Measurements from ENCODE around the gene MUC12. TPM values are rescaled to one million over a fixed set of nuclear protein-coding genes. Genes with fewer than 3 reads are reported as not detected.
"Not testable (repeated sequence)": the region's sequence is repeated elsewhere in the genome, so short reads cannot be mapped to it uniquely, and the experiment has no call there.

MUC12 gene
- polyA plus RNA-seq, 4 donors, result 2.6 to 31.8 (median 17.0) TPM

- no peak overlapping the region for H3K27ac ChIP-seq (ENCODE audit: low read depth in 1 of 3, low read length in 2 of 3)
Observed at GRCh38 chr7:101031082-101031481, 61.7 kb downstream of the MUC12 start.

GRCh38 chr7:101035941-101036340 lies 66.6 kb downstream of the MUC12 start:
- DNase-seq (no peak), FAIRE-seq (no peak)
- no peaks in the 10 kb centered on the region for H3K4me1 ChIP-seq (ENCODE audit: control insufficient read depth in 3 of 3, insufficient read depth in 2 of 3, low read depth in 1 of 3, low read length in 2 of 3)
- H3K4me3 ChIP-seq (ENCODE audit: low read depth in 1 of 3, low read length in 3 of 3), result no peak overlapping the region
- WGBS, 3 donors, result 79 to 85% (median 83%) methylated on average over 4 of the region's 4 CpGs
- peaks cover 0 to 86% of the 10 kb centered on the region in 2 donors for H3K9me3 ChIP-seq (ENCODE audit: control insufficient read depth in 2 of 2, insufficient read depth in 1 of 2, low read depth in 1 of 2, low read length in 1 of 2)
- H3K27me3 ChIP-seq (ENCODE audit: control insufficient read depth in 3 of 3, insufficient read depth in 3 of 3, low read length in 3 of 3), result no peaks in the 10 kb centered on the region
- peaks cover 0 to 99% (median 57%) of the 10 kb centered on the region in 3 donors for H3K36me3 ChIP-seq (ENCODE audit: control insufficient read depth in 3 of 3, insufficient read depth in 2 of 3, low read depth in 1 of 3, low read length in 3 of 3)
- H3K27ac ChIP-seq (ENCODE audit: low read depth in 1 of 3, low read length in 2 of 3), result no peak overlapping the region

More at GRCh38 chr7:101031082-101031481, 61.7 kb downstream of the MUC12 start:
- no peaks in the 10 kb centered on the region for H3K4me1 ChIP-seq (ENCODE audit: control insufficient read depth in 3 of 3, insufficient read depth in 2 of 3, low read depth in 1 of 3, low read length in 2 of 3)
- H3K36me3 ChIP-seq (ENCODE audit: control insufficient read depth in 3 of 3, insufficient read depth in 2 of 3, low read depth in 1 of 3, low read length in 3 of 3), result peaks cover 0 to 80% (median 29%) of the 10 kb centered on the region in 3 donors
- peaks cover 0 to 40% of the 10 kb centered on the region in 2 donors for H3K9me3 ChIP-seq (ENCODE audit: control insufficient read depth in 2 of 2, insufficient read depth in 1 of 2, low read depth in 1 of 2, low read length in 1 of 2)
- 39 to 66% (median 51%) methylated on average over 7 of the region's 7 CpGs for WGBS, 3 donors
- FAIRE-seq, result no peak
- no peaks in the 10 kb centered on the region for H3K27me3 ChIP-seq (ENCODE audit: control insufficient read depth in 3 of 3, insufficient read depth in 3 of 3, low read length in 3 of 3)
- H3K4me3 ChIP-seq (ENCODE audit: low read depth in 1 of 3, low read length in 3 of 3), result no peak overlapping the region
- peak in 1 of 2 donors; percentile 40 for DNase-seq

DNA sequence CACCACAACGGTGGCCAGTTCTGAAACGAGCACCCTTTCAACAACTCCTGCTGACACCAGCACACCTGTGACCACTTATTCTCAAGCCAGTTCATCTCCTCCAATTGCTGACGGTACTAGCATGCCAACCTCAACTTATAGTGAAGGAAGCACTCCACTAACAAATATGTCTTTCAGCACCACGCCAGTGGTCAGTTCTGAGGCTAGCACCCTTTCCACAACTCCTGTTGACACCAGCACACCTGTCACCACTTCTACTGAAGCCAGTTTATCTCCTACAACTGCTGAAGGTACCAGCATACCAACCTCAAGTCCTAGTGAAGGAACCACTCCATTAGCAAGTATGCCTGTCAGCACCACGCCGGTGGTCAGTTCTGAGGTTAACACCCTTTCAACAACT lies 71.9 kb downstream of the MUC12 start:
- H3K27me3 ChIP-seq (ENCODE audit: control insufficient read depth in 3 of 3, insufficient read depth in 3 of 3, low read length in 3 of 3); H3K4me1 ChIP-seq (ENCODE audit: control insufficient read depth in 3 of 3, insufficient read depth in 2 of 3, low read depth in 1 of 3, low read length in 2 of 3); H3K27ac ChIP-seq (ENCODE audit: low read depth in 1 of 3, low read length in 2 of 3); FAIRE-seq; H3K4me3 ChIP-seq (ENCODE audit: low read depth in 1 of 3, low read length in 3 of 3); DNase-seq: not testable (repeated sequence)
- H3K9me3 ChIP-seq (ENCODE audit: control insufficient read depth in 2 of 2, insufficient read depth in 1 of 2, low read depth in 1 of 2, low read length in 1 of 2), result peaks cover 0 to 71% of the 10 kb centered on the region in 2 donors
- H3K36me3 ChIP-seq (ENCODE audit: control insufficient read depth in 3 of 3, insufficient read depth in 2 of 3, low read depth in 1 of 3, low read length in 3 of 3), result peaks cover 2 to 83% (median 43%) of the 10 kb centered on the region in 3 donors
- WGBS, 3 donors, result 84 to 92% (median 88%) methylated on average over 6 of the region's 6 CpGs

- Histone ChIP-seq H3K4me3 (ENCODE audit: low read depth in 1 of 3, low read length in 3 of 3) (no peak overlapping the region), H3K36me3 (ENCODE audit: control insufficient read depth in 3 of 3, insufficient read depth in 2 of 3, low read depth in 1 of 3, low read length in 3 of 3) (peaks cover 4 to 28% (median 8%) of the 10 kb centered on the region in 3 donors), H3K27me3 (ENCODE audit: control insufficient read depth in 3 of 3, insufficient read depth in 3 of 3, low read length in 3 of 3) (no peaks in the 10 kb centered on the region), H3K4me1 (ENCODE audit: control insufficient read depth in 3 of 3, insufficient read depth in 2 of 3, low read depth in 1 of 3, low read length in 2 of 3) (no peaks in the 10 kb centered on the region), H3K9me3 (ENCODE audit: control insufficient read depth in 2 of 2, insufficient read depth in 1 of 2, low read depth in 1 of 2, low read length in 1 of 2) (no peaks in the 10 kb centered on the region), H3K27ac (ENCODE audit: low read depth in 1 of 3, low read length in 2 of 3) (no peak overlapping the region)
- FAIRE-seq (no peak), DNase-seq (peak; percentile 27 to 48)
- WGBS, 3 donors, result 37 to 62% (median 51%) methylated on average over 9 of the region's 9 CpGs
Observed at GRCh38 chr7:101058355-101058754, 89.0 kb downstream of the MUC12 start.

DNA sequence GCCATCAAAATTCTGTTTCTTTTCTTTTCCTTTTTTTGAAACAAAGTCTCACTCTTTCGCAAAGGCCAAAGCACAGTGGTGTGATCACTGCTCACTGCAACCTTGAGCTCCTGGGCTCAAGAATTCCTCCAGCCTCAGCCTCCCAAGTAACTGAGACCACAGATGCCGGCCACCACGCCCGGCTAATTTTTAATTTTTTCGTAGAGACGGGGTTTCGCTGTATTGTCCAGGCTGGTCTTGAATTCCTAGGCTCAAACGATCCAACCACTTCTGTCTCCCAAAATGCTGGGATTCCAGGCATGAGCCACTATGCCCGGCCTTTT lies 90.2 kb downstream of the MUC12 start:
- FAIRE-seq (no peak), DNase-seq (no peak)
- no peak overlapping the region for H3K4me3 ChIP-seq (ENCODE audit: low read depth in 1 of 3, low read length in 3 of 3)
- no peaks in the 10 kb centered on the region for H3K4me1 ChIP-seq (ENCODE audit: control insufficient read depth in 3 of 3, insufficient read depth in 2 of 3, low read depth in 1 of 3, low read length in 2 of 3)
- WGBS, 3 donors, result 38 to 49% (median 49%) methylated on average over 9 of the region's 9 CpGs
- no peaks in the 10 kb centered on the region for H3K9me3 ChIP-seq (ENCODE audit: control insufficient read depth in 2 of 2, insufficient read depth in 1 of 2, low read depth in 1 of 2, low read length in 1 of 2)
- H3K36me3 ChIP-seq (ENCODE audit: control insufficient read depth in 3 of 3, insufficient read depth in 2 of 3, low read depth in 1 of 3, low read length in 3 of 3), result peaks cover 4 to 21% (median 5%) of the 10 kb centered on the region in 3 donors
- no peak overlapping the region for H3K27ac ChIP-seq (ENCODE audit: low read depth in 1 of 3, low read length in 2 of 3)
- H3K27me3 ChIP-seq (ENCODE audit: control insufficient read depth in 3 of 3, insufficient read depth in 3 of 3, low read length in 3 of 3), result peaks cover 0 to 3% (median 3%) of the 10 kb centered on the region in 3 donors

DNA sequence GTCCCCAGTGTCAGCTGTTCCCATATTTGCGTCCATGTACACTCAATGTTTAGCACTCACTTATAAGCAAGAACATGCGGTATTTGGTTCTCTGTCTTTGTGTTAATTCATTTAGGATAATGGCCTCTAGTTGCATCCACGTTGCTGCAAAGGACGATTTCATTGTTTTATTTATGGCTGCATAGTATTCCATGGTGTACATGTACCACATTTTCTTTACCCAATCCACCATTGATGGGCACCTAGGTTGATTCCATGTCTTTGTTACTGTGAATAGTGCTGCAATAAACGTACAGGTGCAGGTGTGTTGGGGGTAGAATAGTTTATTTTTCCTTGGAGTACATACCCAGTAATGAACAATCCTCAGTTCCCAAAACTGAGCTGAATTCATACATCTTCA lies 91.6 kb downstream of the MUC12 start:
- DNase-seq (no peak), FAIRE-seq (no peak)
- Histone ChIP-seq H3K27ac (ENCODE audit: low read depth in 1 of 3, low read length in 2 of 3) (no peak overlapping the region), H3K4me1 (ENCODE audit: control insufficient read depth in 3 of 3, insufficient read depth in 2 of 3, low read depth in 1 of 3, low read length in 2 of 3) (no peaks in the 10 kb centered on the region), H3K36me3 (ENCODE audit: control insufficient read depth in 3 of 3, insufficient read depth in 2 of 3, low read depth in 1 of 3, low read length in 3 of 3) (peaks cover 2 to 16% (median 5%) of the 10 kb centered on the region in 3 donors), H3K9me3 (ENCODE audit: control insufficient read depth in 2 of 2, insufficient read depth in 1 of 2, low read depth in 1 of 2, low read length in 1 of 2) (no peaks in the 10 kb centered on the region), H3K27me3 (ENCODE audit: control insufficient read depth in 3 of 3, insufficient read depth in 3 of 3, low read length in 3 of 3) (peaks cover 0 to 5% (median 3%) of the 10 kb centered on the region in 3 donors), H3K4me3 (ENCODE audit: low read depth in 1 of 3, low read length in 3 of 3) (no peak overlapping the region)
- 79 to 83% (median 82%) methylated on average over 5 of the region's 5 CpGs for WGBS, 3 donors

- peaks cover 0 to 16% (median 3%) of the 10 kb centered on the region in 3 donors for H3K27me3 ChIP-seq (ENCODE audit: control insufficient read depth in 3 of 3, insufficient read depth in 3 of 3, low read length in 3 of 3)
- not testable (repeated sequence) for H3K9me3 ChIP-seq (ENCODE audit: control insufficient read depth in 2 of 2, insufficient read depth in 1 of 2, low read depth in 1 of 2, low read length in 1 of 2); FAIRE-seq; H3K36me3 ChIP-seq (ENCODE audit: control insufficient read depth in 3 of 3, insufficient read depth in 2 of 3, low read depth in 1 of 3, low read length in 3 of 3); DNase-seq; H3K27ac ChIP-seq (ENCODE audit: low read depth in 1 of 3, low read length in 2 of 3); H3K4me1 ChIP-seq (ENCODE audit: control insufficient read depth in 3 of 3, insufficient read depth in 2 of 3, low read depth in 1 of 3, low read length in 2 of 3); H3K4me3 ChIP-seq (ENCODE audit: low read depth in 1 of 3, low read length in 3 of 3)
- WGBS, 3 donors, result 70 to 72% (median 71%) methylated on average over 9 of the region's 9 CpGs
Observed at GRCh38 chr7:101064176-101064550, 94.8 kb downstream of the MUC12 start.

GRCh38 chr7:101065162-101065561 lies 95.8 kb downstream of the MUC12 start:
- not testable (repeated sequence) for H3K27ac ChIP-seq (ENCODE audit: low read depth in 1 of 3, low read length in 2 of 3); H3K9me3 ChIP-seq (ENCODE audit: control insufficient read depth in 2 of 2, insufficient read depth in 1 of 2, low read depth in 1 of 2, low read length in 1 of 2); DNase-seq; H3K36me3 ChIP-seq (ENCODE audit: control insufficient read depth in 3 of 3, insufficient read depth in 2 of 3, low read depth in 1 of 3, low read length in 3 of 3); H3K4me1 ChIP-seq (ENCODE audit: control insufficient read depth in 3 of 3, insufficient read depth in 2 of 3, low read depth in 1 of 3, low read length in 2 of 3); H3K4me3 ChIP-seq (ENCODE audit: low read depth in 1 of 3, low read length in 3 of 3); FAIRE-seq
- H3K27me3 ChIP-seq (ENCODE audit: control insufficient read depth in 3 of 3, insufficient read depth in 3 of 3, low read length in 3 of 3), result peaks cover 0 to 19% (median 3%) of the 10 kb centered on the region in 3 donors
- 61 to 76% (median 61%) methylated on average over 3 of the region's 3 CpGs for whole genome bisulfite sequencing, 3 donors

GRCh38 chr7:101066141-101066832 lies 96.9 kb downstream of the MUC12 start:
- no peak for FAIRE-seq
- H3K4me1 ChIP-seq (ENCODE audit: control insufficient read depth in 3 of 3, insufficient read depth in 2 of 3, low read depth in 1 of 3, low read length in 2 of 3), result no peaks in the 10 kb centered on the region
- DNase-seq, result no peak
- H3K27ac ChIP-seq (ENCODE audit: low read depth in 1 of 3, low read length in 2 of 3), result no peak overlapping the region
- no peaks in the 10 kb centered on the region for H3K36me3 ChIP-seq (ENCODE audit: control insufficient read depth in 3 of 3, insufficient read depth in 2 of 3, low read depth in 1 of 3, low read length in 3 of 3)
- H3K27me3 ChIP-seq (ENCODE audit: control insufficient read depth in 3 of 3, insufficient read depth in 3 of 3, low read length in 3 of 3), result peaks cover 0 to 19% (median 3%) of the 10 kb centered on the region in 3 donors
- WGBS, 3 donors, result 47 to 72% (median 63%) methylated on average over 15 of the region's 15 CpGs
- no peak overlapping the region for H3K4me3 ChIP-seq (ENCODE audit: low read depth in 1 of 3, low read length in 3 of 3)
- H3K9me3 ChIP-seq (ENCODE audit: control insufficient read depth in 2 of 2, insufficient read depth in 1 of 2, low read depth in 1 of 2, low read length in 1 of 2), result no peaks in the 10 kb centered on the region

Data from small intestine (tissue), 7 donors.